Type B pancreatic cell (in vitro differentiated cells): Measurements from ENCODE around the gene KCNJ12. TPM values are rescaled to one million over a fixed set of nuclear protein-coding genes. Genes with fewer than 3 reads are reported as not detected.
"Not testable (repeated sequence)": the region's sequence is repeated elsewhere in the genome, so short reads cannot be mapped to it uniquely, and the experiment has no call there.

Experiments
- DNase-seq: peaks from one replicate; pipeline ENCODE4 v3.0.0; 2021; ENCODE audit warnings: mixed read lengths; ENCODE audit not compliant: unreplicated experiment; ENCODE audit errors: extremely low spot score
- H3K27ac Mint-ChIP-seq: 2 replicates; pipeline ENCODE4 v1.8.0; 2021; ENCODE audit warnings: mild to moderate bottlenecking, mixed read lengths
- H3K27me3 Mint-ChIP-seq: 2 replicates; pipeline ENCODE4 v1.8.0; 2021; ENCODE audit warnings: mixed read lengths
- H3K36me3 Mint-ChIP-seq: 2 replicates; pipeline ENCODE4 v1.8.0; 2021; ENCODE audit warnings: mixed read lengths
- H3K4me1 Mint-ChIP-seq: one replicate; pipeline ENCODE4 v1.8.0; 2021; ENCODE audit warnings: mixed read lengths; ENCODE audit not compliant: unreplicated experiment
- H3K4me3 Mint-ChIP-seq: 2 replicates; pipeline ENCODE4 v1.8.0; 2021; ENCODE audit warnings: mild to moderate bottlenecking, mixed read lengths
- H3K9me3 Mint-ChIP-seq: 2 replicates; pipeline ENCODE4 v1.8.0; 2021; ENCODE audit warnings: mixed read lengths
- CTCF ChIP-seq: fragments of 200-600 bp; sonication (generic); conservative IDR thresholded peaks from 2 replicates; pipeline ENCODE4 v1.5.0; 2021; ENCODE audit warnings: antibody characterized with exemption, mild to moderate bottlenecking
- total RNA-seq: library from RNA; stranded (reverse); gene quantifications from 2 replicates; pipeline ENCODE4 v1.2.1, GENCODE V29; 2021; ENCODE audit warnings: low replicate concordance

The KCNJ12 gene
- total RNA-seq, 1 donor from 2014 or later: 2.2 TPM

GRCh38 chr17:21417921-21418320 lies 41.8 kb downstream of the KCNJ12 start:
- Mint-ChIP-seq H3K27ac (no peak overlapping the region), H3K4me1 (no peaks in the 10 kb centered on the region), H3K27me3 (no peaks in the 10 kb centered on the region), H3K9me3 (no peaks in the 10 kb centered on the region), H3K36me3 (no peaks in the 10 kb centered on the region), H3K4me3 (no peak overlapping the region)
- DNase-seq: no peak
- TF ChIP-seq CTCF: no peak

- DNase-seq: no peak
- Mint-ChIP-seq H3K27ac (no peak overlapping the region), H3K4me1 (no peaks in the 10 kb centered on the region), H3K27me3 (no peaks in the 10 kb centered on the region), H3K9me3 (no peaks in the 10 kb centered on the region), H3K4me3 (no peak overlapping the region), H3K36me3 (no peaks in the 10 kb centered on the region)
- TF ChIP-seq CTCF: no peak
Observed at GRCh38 chr17:21418446-21419298, 42.5 kb downstream of the KCNJ12 start.

GRCh38 chr17:21419299-21420239 lies 43.4 kb downstream of the KCNJ12 start:
- H3K36me3 Mint-ChIP-seq: no peaks in the 10 kb centered on the region
- no peaks in the 10 kb centered on the region for H3K27me3 Mint-ChIP-seq
- no peak for DNase-seq
- no peaks in the 10 kb centered on the region for H3K9me3 Mint-ChIP-seq
- no peak for TF ChIP-seq CTCF
- H3K27ac Mint-ChIP-seq: no peak overlapping the region
- no peak overlapping the region for H3K4me3 Mint-ChIP-seq
- H3K4me1 Mint-ChIP-seq: no peaks in the 10 kb centered on the region

- not testable (repeated sequence) for H3K4me1 Mint-ChIP-seq, H3K27ac Mint-ChIP-seq, H3K36me3 Mint-ChIP-seq, DNase-seq, H3K4me3 Mint-ChIP-seq, H3K9me3 Mint-ChIP-seq, H3K27me3 Mint-ChIP-seq
Observed at GRCh38 chr17:21420503-21421090, 44.4 kb downstream of the KCNJ12 start.

- H3K4me1 Mint-ChIP-seq, H3K27me3 Mint-ChIP-seq, DNase-seq, H3K36me3 Mint-ChIP-seq, H3K9me3 Mint-ChIP-seq, H3K4me3 Mint-ChIP-seq: not testable (repeated sequence)
- peak overlapping the region; percentile 34 for H3K27ac Mint-ChIP-seq
Observed at GRCh38 chr17:21421421-21422310, 45.5 kb downstream of the KCNJ12 start.

GRCh38 chr17:21422311-21423189 lies 46.4 kb downstream of the KCNJ12 start:
- not testable (repeated sequence) for H3K4me1 Mint-ChIP-seq, H3K4me3 Mint-ChIP-seq, H3K27me3 Mint-ChIP-seq, H3K36me3 Mint-ChIP-seq, DNase-seq, H3K9me3 Mint-ChIP-seq, H3K27ac Mint-ChIP-seq

GRCh38 chr17:21423190-21423493 lies 47.0 kb downstream of the KCNJ12 start:
- not testable (repeated sequence) for H3K4me3 Mint-ChIP-seq, H3K9me3 Mint-ChIP-seq, H3K4me1 Mint-ChIP-seq, H3K36me3 Mint-ChIP-seq, H3K27me3 Mint-ChIP-seq, DNase-seq, H3K27ac Mint-ChIP-seq

GRCh38 chr17:21424697-21425096 lies 48.5 kb downstream of the KCNJ12 start:
- not testable (repeated sequence) for DNase-seq, H3K9me3 Mint-ChIP-seq, H3K27me3 Mint-ChIP-seq, H3K4me3 Mint-ChIP-seq, H3K27ac Mint-ChIP-seq, H3K4me1 Mint-ChIP-seq, H3K36me3 Mint-ChIP-seq
